NCI-H146 treated with DMSO at 0.1 percent for 48 hours (cell line): Measurements from ENCODE around the gene FLNB.

Source experiments
- DNase-seq: peaks from one replicate; lab custom pipeline; 2025; ENCODE audit not compliant: unreplicated experiment; lab: John Stamatoyannopoulos, UW

The FLNB gene, protein sequence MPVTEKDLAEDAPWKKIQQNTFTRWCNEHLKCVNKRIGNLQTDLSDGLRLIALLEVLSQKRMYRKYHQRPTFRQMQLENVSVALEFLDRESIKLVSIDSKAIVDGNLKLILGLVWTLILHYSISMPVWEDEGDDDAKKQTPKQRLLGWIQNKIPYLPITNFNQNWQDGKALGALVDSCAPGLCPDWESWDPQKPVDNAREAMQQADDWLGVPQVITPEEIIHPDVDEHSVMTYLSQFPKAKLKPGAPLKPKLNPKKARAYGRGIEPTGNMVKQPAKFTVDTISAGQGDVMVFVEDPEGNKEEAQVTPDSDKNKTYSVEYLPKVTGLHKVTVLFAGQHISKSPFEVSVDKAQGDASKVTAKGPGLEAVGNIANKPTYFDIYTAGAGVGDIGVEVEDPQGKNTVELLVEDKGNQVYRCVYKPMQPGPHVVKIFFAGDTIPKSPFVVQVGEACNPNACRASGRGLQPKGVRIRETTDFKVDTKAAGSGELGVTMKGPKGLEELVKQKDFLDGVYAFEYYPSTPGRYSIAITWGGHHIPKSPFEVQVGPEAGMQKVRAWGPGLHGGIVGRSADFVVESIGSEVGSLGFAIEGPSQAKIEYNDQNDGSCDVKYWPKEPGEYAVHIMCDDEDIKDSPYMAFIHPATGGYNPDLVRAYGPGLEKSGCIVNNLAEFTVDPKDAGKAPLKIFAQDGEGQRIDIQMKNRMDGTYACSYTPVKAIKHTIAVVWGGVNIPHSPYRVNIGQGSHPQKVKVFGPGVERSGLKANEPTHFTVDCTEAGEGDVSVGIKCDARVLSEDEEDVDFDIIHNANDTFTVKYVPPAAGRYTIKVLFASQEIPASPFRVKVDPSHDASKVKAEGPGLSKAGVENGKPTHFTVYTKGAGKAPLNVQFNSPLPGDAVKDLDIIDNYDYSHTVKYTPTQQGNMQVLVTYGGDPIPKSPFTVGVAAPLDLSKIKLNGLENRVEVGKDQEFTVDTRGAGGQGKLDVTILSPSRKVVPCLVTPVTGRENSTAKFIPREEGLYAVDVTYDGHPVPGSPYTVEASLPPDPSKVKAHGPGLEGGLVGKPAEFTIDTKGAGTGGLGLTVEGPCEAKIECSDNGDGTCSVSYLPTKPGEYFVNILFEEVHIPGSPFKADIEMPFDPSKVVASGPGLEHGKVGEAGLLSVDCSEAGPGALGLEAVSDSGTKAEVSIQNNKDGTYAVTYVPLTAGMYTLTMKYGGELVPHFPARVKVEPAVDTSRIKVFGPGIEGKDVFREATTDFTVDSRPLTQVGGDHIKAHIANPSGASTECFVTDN (N-terminal part only)

DNA sequence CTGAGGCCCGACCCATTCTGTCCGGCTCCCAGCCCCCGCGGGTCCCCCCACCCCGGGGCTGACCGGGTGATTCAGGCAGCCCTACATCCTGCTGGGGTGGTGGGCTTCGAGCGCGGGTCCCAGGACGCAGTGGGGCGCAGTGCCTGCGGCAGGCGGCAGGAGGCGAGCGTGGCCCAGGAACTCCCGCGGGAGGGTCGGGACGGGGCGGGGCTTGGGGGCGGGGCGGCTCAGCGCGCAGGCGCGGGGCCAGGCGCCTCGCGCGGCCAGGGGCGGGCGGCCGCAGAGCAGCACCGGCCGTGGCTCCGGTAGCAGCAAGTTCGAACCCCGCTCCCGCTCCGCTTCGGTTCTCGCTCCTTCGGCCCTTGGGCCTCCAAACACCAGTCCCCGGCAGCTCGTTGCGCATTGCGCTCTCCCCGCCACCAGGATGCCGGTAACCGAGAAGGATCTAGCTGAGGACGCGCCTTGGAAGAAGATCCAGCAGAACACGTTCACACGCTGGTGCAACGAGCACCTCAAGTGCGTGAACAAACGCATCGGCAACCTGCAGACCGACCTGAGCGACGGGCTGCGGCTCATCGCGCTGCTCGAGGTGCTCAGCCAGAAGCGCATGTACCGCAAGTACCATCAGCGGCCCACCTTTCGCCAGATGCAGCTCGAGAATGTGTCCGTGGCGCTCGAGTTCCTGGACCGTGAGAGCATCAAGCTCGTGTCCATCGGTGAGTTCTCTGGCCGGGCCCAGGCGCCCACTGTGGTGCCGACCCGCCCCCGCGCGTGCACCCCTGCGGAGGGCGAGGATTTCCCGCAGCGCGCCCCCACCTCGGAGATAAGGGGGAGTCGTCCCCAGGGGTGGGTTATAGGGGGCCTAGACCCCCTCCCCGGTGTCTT is at the start of gene FLNB:
TSS of gene FLNB (plus strand) at position 282 of the 885 bp plus-strand sequence. CDS start at position 425, 143 bp downstream.
- no peak for DNase-seq

DNA sequence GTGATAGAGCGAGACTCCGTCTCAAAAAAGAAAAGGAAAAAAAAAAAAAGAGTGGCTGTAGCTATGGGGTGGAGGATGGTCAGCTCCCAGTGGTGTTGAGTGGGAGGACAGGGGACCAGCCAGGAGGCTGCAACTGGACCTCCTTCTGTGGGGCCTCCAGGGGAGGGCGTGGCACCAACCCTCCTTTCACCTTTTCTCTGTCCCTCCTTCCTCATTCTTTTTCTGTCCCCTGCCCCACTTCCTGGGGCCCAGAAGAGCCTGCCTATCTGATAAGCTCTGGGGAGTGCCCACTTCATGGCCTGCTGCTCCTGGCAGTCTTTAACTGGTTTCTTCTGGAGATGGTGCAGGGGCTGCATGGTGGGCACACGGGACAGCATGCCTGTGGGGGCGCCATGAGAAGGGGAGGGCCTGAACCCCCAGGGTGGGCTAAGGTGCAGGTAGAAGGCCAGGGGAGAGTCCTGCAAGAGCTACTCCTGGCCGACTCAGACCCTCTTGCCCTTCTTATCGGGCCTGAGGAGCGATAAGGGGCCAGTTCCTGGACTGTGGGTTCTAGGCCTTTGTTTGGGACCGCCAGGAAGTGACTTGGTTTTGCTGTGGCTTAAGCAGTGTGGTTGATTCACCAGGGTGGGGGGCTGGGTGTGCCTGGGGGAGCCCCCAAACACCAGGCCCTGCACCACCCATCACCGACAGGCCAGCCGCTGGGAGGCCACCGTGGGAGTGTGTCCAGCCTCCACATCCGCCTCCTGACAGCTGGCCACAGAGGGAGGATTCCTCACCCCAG is 49.4 kb upstream of the FLNB start:
- no peak for DNase-seq

DNA sequence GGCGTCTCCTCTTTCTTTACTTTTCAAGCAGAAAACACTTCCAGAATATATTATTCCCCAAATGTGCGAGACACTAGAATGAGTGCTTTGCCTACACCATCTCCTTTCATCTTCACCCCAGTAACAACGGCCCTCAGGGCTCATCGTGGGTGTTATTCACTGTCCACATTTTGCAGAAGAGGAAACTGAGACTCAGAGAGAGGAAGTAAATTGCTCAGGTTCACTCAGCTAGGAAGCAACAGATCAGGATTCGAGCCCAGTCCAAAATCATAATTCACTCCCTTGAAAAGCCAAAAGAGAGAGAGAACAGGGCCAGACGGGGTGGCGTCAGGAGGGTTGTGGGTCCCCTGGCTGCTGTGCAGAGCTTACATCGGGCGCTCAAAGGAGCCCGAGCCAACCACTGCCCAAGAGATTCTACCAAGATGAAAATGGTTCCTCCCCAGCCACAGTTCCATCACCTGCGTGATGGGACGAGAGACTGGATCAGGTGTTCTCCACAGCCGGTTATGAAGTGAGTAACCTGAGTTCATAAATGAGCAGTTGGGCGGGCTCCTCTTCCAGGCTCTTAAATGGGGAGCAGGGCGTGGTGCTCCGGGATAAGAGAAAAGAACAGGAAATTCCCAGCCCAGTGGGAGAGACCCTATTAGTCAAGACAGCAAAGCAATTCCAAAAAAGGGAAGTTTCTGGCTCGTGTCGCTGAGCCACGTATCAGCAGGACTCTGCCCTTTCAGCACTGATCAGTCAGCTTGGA is 48.6 kb upstream of the FLNB start:
- no peak for DNase-seq

DNA sequence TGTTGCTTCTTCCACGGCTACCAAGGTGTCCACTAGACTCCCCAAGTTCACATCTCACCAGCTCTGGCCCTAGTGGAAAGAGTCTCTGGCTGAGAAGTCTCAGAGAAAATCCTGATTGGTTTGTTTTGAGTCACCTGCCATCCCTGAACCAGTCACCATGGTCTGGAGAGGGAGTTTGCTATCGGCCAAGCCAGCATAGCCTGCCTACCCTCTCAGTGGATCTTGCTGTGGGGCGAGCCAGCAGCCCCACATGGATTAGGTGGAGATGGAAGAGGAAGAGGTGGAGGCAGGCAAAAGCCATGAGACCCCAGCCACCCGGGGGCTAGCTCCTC is 48.1 kb upstream of the FLNB start:
- no peak for DNase-seq

DNA sequence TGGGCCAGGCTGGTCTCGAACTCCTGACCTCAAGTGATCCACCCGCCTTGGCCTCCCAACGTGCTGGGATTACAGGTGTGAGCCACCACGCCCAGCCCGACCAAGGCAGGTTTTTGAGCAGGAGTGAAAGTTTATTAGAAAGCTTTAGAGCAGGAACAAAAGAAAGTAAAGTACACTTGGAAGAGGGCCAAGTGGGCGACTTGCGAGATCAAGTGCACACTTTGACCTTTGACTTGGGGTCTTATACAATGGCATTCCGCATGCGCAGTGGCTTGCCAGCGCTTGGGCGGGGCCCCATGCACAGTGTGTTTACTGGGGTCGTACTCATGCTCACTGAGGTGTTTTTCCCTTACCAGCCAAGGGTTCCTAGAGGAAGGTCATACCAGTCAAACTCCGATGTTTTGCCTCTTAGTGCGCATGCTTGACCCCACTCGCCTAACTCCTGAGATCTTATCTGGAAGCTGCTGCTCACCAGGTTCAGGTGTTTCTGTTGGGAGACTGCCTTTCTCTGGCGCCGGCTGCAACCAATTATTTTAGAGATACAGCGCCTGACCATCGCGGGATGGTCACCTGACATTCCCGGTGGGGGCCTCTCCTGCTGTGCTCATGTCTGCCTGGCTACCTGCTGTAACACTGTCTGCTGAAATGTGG is 46.9 kb upstream of the FLNB start:
- DNase-seq, result no peak

DNA sequence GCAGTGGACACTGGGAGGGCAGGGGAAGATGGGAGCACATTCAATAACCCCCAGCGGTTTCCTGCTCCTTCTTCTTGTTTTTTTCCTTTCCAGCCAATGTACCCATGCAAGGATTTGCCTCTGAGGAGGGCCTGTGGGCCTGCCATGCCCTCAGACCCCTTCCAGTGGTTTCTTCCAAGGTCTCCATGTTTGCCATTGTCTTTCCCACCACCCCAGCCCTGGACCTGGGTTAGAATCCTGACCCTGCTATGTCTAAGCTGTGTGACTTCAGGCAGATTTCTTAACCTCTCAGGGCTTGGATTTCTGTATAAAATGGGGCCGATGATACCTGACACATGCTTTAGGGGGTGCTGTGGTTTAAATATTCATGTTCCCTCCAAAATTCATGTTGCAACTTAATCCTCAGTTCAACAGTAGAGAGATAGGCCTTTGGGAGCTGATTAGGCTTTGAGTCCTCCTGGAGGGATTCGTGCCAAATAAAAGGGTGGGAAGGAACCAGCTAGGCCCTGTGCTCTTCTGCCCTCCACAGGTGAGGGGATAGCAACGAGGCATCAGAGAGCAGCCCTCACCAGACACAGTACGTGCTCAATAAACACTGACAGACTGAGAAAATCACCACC is 46.3 kb upstream of the FLNB start:
- DNase-seq, result no peak

DNA sequence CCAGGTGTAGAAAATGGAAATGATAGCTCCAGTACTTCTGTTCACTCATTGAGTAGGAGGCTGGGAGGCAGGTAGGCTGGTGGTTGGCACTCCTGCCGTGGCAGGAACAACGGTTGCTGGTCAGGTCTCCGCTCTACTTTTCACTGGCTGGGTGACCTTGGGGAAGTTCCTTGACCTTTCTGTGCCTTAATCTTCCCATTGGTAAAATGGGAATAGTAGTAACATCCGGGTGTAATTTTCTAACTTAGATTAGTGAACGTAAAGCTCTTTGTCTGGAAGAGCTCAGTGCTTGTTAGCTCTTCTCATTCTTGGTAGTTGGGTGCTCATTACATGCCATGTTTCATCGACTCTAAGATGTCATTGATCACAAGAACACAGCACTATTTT is 45.8 kb upstream of the FLNB start:
- DNase-seq, result no peak

DNA sequence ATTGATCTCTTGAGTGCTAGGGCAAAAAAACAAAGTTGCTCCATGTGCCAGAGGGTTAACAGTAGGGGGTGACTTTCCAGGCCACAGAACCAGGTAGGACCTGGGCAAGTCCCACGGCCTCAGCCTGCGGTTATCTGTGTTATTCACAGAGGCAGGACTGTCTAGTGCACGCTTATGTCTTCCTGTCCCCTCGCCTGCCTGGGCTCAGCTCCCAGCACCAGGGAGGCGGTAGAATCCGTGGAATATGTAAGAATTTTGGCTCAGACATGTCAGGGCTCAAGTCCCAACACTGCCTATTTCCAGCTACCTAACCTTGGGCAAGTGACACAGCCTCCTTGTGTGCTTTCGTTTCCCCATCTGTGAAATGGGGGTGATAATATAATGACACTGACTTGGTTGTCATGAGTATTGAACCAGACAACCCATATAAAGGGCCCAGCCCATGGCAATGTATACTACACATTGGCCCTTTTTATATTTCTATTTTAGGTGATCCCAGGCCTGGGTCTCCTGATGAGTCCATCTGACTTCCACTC is 44.3 kb upstream of the FLNB start:
- no peak for DNase-seq

DNA sequence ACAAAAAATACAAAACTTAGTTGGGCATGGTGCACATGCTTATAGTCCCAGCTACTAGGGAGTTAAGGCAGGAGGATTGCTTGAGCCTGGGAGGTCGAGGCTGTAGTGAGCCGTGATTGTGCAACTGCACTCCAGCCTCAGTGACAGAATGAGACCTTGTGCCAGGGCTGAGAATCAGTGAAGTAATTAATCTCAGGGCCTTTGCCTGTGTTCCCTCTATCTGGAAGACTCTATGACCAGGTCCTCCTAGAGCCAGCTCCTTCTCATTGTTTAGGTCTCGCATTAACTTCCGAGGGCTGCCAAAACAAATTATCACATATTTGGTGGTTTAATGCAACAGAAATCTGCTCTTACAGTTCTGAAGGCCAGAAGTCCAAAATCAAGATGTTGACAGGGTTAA is 41.4 kb upstream of the FLNB start:
- DNase-seq, result no peak

DNA sequence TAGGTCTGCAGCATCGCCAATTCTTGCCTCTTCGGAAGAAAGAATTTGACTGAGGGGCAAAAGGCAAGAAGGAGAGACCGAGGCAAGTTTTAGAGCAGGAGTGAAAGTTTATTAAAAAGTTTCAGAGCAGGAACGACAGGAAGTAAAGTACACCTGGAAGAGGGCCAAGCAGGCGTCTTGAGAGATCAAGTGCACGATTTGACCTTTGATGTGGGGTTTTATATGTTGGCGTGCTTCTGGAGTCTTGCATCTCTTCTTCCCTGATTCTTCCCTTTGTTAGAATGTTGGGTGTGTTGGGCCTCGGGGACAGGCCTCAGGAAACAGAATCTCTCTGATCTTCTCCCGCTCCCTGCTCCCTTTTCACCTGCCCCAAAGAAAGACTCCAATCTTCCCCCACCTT is 40.6 kb upstream of the FLNB start:
- DNase-seq, result no peak

DNA sequence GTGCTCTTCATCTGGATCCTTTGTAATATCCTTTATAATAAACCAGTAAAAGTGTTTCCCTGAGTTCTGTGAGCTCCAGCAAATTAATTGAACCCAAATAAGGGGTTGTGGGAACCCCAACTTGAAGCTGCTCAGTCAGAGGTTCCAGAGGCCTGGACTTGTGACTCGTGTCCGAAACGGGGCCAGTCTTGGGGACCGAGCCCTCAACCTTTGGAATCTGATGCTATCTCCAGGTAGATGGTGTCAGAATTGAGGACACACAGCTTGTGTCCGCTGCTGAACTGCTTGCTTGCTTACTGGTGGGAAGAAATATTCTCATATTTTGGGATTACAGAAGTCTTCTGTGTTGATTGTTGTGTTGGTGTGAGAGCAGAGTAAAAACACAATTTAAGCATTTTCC is 39.7 kb upstream of the FLNB start:
- no peak for DNase-seq

DNA sequence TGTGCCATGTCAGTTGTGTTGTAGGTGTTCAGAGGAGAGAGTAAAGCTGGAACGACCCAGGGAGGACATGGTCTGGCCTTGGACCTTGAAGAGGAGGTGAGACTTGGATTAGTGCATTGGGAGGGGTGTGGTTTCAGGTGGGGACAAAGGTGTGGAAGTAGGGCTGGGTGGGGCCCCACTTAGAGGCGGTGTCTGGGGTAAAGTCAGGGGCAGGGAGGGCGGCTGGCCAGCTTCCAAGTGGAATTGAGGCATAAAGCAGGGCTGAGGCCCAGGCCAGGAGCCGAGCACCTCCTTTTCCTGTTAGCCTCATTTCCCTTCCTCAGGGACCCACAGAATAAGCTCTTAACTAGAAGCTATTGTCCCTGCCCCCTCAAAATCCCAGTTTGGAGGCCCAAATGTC is 36.2 kb upstream of the FLNB start:
- no peak for DNase-seq

DNA sequence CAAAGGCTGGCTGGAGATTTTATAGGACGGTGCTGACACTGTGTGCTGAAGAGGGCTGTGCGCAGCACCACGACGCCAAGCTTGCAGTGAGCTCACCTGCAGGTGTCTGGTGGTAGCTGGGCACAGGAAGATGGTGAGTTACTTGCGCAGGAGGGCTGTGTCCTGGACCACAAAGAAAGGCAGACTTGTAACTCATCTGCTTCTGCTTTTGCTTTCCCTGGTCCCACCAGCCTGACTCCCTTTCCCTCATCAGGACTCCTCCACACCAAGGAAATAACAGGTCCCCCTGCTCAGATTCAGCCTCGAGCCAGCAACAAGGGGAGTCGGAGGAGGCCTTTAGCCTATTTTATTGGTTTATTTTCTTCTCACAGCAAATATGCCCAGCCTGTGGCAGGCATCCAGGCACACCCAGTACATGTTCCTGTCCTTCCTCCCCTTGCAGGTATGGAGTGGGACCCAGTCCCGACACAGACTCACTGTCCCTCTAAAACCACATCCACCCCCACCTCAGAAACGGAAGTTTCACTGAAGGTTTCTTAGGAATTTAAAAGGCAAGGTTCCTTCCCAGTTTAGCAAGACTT is 35.6 kb upstream of the FLNB start:
- DNase-seq, result no peak

DNA sequence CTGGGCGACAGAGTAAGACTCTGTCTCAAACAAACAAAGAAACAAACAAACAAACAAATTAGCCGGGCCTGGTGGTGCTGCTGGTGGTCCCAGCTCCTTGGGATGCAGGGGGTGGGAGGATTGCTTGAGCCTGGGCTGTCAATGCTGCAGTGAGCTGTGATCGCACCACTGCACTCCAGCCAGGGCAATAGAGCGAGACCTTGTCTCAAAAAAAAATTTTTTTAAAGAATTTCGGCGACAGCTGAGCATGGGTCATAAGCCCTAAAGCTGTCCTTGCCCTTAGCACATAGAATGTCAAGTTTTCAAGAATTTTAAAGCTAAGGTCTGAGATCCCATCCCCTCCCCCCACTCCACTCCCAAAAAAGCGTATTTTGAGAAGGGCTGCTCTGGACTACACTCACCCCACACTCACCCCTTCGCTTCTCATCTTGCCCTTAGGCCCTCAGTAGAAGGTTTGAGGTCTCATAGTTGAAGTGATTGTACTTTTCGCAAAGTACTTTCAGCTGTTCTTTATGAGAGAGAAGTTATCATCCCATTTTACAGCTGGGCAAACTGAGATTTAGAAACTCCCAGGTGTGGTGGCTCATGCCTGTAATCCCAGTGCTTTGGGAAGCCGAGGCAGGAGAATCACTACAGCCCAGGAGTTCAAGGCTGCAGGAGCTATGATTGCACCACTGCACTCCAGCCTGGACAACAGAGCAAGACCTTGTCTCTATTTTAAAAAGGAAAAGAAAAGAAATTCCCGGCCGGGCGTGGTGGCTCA is 34.3 kb upstream of the FLNB start:
- DNase-seq, result no peak

DNA sequence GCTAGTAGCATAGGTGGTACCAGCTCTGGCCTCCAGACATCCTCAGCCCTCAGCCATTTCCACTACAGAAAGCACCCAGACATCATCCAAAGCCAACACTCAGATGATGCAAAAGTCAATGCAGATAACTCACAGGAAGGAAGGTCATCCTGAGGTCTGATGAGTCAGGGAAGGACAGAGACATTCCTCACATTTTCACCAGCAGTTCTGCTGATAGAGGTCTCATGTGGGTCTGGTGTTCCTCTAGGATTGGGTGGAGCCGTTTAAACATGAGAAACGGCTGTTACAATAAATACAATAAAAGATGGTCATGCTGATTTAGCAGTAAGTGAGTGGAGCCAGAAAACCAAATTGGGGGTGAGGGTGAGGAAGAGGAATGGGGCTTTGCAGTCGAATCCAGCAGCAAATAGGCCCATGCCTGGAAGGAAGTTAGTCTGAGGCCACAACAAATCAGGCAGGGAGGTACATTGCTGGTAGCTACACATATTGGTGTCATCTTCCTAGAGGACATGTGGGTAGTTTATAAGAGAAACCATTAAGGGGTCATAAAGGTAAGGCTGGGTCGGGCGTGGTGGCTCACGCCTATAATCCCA is 33.3 kb upstream of the FLNB start:
- no peak for DNase-seq

DNA sequence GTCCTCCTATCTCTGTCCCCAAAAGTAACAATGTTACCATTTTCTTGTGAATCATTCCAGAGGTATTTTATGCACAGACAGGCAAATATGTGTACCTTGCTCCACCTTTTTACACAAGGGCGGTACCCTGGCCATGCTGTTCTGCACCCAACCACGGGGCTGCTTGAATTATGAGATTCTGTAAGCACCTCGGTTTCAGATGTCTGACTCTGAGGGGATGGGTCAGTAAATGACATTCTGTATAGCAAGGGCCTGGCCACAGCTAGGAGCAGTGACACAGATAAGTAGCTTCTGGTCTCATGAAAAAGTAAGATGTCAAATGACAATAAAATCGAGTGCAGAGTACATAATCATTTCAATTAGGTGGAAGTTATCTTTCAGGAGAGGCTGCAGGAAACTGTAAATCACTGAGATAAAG is 30.4 kb upstream of the FLNB start:
- no peak for DNase-seq
